Superior temporal gyrus (tissue), 1 donor: Measurements from ENCODE around the gene DSCAM.

Source experiments
- DNase-seq: peaks from one replicate; pipeline ENCODE4 v3.0.0-alpha.2; 2016; ENCODE audit errors: extremely low spot score

Gene DSCAM

GRCh38 chr21:40768056-40768455, 78.9 kb downstream of the DSCAM start:
- DNase-seq = no peak

GRCh38 chr21:40766381-40766780, 80.6 kb downstream of the DSCAM start:
- no peak for DNase-seq

GRCh38 chr21:40765811-40766210, 81.1 kb downstream of the DSCAM start:
- no peak for DNase-seq

- no peak for DNase-seq
These were observed 86.1 kb downstream of the DSCAM start for GRCh38 chr21:40760821-40761220.

DNA sequence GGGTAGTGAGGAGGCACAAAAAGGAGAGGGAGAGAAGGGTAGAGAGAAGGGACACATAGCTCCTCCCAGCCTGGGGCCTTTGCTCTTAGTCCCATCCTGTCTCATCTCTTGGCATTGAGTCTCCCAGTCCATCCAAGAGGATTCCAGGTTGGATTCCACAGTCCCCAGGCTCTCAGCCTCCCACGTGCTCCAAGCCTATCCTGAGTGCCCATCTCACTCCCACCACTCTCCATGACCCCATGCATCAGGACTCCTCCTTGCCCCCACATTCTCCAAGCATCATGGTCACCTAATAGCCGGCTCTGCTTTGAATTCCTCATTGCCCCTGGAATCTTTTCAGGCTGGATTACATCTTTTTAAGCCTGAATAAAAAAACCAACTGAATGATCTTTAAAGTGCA, 87.9 kb downstream of the DSCAM start:
- DNase-seq = no peak

- DNase-seq = no peak
These were observed 89.6 kb downstream of the DSCAM start for GRCh38 chr21:40757366-40757765.

DNA sequence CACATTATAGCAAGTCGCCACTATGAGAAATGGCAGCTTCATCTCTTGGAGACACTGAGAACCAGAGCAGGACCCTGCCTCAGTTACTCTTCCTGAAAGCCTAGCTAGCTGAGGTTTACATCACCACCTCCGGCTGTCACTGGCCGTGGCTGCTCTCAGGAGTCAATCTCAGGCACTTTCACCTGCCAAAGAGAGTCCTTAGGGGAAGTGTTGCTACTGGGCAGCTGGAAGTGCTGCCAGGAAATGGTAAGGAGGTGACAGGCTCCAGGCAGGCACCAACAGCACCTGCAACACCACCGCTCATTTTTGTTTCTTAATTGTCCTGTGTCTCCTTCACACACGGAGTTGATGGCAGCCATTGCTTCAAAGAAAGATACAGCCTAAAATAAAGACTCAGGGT, 92.5 kb downstream of the DSCAM start:
- DNase-seq = no peak

DNA sequence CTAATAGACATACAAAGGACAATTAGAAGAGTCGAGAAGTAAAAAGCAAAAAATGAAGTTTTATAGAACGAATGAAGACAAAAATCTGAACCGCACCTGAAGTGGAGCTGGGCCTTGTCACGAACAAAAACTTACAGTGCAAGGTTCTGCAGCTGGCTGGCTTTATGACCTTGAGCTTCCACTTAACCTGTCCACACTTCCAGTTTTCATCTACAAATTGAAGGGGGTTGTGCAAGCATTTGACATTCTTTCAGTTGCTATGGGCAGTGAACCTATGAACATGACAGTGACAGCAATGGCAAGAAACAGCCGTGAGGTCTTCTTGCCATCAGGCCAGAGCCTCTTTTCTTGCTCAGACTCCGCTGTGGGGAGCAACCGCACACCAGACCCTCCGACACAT, 93.2 kb downstream of the DSCAM start:
- DNase-seq = no peak

DNA sequence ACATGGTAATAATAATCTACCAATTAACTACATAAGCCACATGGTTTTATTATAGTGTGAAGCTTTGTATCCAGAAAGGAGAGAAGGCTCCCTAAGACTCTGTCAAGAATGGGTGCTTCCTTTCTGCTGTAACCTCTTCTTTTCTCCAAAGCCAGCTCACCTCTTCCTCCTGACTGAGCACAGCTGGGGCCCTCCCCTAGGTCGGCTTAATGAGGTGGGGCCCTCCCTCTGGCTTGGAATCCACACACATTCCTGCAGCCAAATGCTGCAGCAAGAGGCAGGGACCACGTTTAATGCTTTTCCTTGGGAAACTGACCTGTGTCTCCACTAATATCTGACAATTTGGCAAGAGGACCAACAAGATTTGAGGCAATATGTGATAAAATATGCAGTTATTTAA, 94.8 kb downstream of the DSCAM start:
- no peak for DNase-seq

GRCh38 chr21:40751221-40751620, 95.7 kb downstream of the DSCAM start:
- DNase-seq = no peak

- no peak for DNase-seq
These were observed 110.8 kb downstream of the DSCAM start for GRCh38 chr21:40736145-40736544.

- no peak for DNase-seq
These were observed 113.9 kb downstream of the DSCAM start for GRCh38 chr21:40733024-40733397.

DNA sequence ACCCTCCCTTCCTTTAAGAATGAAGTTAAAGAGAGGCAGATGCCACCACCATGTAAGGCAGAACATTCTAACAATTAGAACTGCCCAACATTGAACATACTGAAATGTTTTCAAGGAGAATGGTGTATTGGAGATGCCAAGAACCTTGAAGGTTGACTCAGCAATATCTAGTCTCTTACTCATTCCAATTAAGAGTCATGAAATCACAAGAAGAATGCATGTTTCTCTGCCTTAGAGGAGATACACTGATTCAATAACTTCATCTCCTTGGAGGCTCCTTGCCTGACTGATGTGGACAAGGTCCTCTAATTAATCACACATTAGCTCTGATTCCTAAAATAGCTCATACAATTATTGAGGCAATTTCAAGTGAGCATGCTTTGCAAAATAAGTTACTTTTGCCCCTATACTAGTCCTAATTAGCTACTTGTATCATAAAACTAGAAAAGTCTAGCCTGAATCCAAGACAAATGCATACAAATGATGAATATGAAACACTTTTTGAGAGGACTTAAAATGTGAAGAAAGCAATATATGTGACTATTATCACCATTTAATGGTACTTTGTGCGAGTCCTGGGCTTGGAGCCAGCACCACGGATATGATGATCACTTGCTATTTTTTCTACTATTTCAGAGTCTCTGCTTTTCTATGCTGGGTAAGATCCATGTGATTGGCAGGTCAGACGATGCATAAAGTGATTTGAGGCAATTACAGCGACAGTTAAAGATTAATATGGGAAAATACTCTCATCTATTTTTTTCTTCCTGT, 114.5 kb downstream of the DSCAM start:
- DNase-seq = no peak

- no peak for DNase-seq
These were observed 115.8 kb downstream of the DSCAM start for GRCh38 chr21:40731206-40731605.

- no peak for DNase-seq
These were observed 116.5 kb downstream of the DSCAM start for GRCh38 chr21:40730426-40730800.

GRCh38 chr21:40729761-40730425, 117.1 kb downstream of the DSCAM start:
- DNase-seq = no peak

- no peak for DNase-seq
These were observed 123.0 kb downstream of the DSCAM start for GRCh38 chr21:40723966-40724365.

DNA sequence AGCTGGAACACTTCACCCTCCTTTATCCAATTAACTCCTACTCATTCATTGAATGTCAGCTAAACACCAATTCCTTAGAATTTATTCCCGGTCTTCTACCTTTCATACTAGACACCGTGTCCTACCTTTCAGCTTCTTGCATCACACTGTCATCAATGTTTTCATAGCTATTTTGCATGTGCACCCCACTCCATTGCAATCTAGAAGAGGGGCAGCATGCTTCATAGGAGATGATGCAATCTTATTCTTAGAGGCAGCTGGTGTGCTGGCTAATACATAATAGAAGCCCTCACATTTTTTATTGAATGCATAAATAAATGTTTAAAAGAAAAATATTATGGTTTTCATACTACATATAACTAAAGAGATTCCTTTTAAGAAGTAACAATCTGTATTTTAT, 123.6 kb downstream of the DSCAM start:
- no peak for DNase-seq

- no peak for DNase-seq
These were observed 127.3 kb downstream of the DSCAM start for GRCh38 chr21:40719615-40720014.

GRCh38 chr21:40717028-40717427, 129.9 kb downstream of the DSCAM start:
- DNase-seq = no peak

GRCh38 chr21:40714536-40714935, 132.4 kb downstream of the DSCAM start:
- DNase-seq = no peak

- DNase-seq = no peak
These were observed 139.2 kb downstream of the DSCAM start for GRCh38 chr21:40707656-40708244.
